Posterior vena cava (tissue), 2 donors: ENCODE data around the gene FAM184A. TPM values are rescaled to one million over a fixed set of nuclear protein-coding genes. Genes with fewer than 3 reads are reported as not detected.
"Not testable (repeated sequence)": the region's sequence is repeated elsewhere in the genome, so short reads cannot be mapped to it uniquely, and the experiment has no call there.

Experiments
- DNase-seq: peaks from one replicate; pipeline ENCODE4 v3.0.0-alpha.2; 2020; ENCODE audit warnings: low spot score
- intact Hi-C, 2 donors: fragments of 100-400 bp; cut with DNase I; formaldehyde crosslinking; loops; one replicate each; pipeline versions ENCODE4 v1.14.1 to v1.14.2; 2022 to 2023
- total RNA-seq, 2 donors: library from RNA; stranded (reverse); fragmentation: NEBNext Ultra II Directional; extraction: Animal tissue kit (Norgen Biotek cat#: 25700); gene quantifications; one replicate each; pipeline ENCODE4 v1.2.1, GENCODE V29; 2021
- donor health status: DM: yes; HTN: yes; CAD: no.
- donor health status: DM: yes; HTN: yes; CAD: no.

FAM184A gene
- total RNA-seq, 2 donors from 2014 or later: 4.5 to 5.9 TPM

DNA sequence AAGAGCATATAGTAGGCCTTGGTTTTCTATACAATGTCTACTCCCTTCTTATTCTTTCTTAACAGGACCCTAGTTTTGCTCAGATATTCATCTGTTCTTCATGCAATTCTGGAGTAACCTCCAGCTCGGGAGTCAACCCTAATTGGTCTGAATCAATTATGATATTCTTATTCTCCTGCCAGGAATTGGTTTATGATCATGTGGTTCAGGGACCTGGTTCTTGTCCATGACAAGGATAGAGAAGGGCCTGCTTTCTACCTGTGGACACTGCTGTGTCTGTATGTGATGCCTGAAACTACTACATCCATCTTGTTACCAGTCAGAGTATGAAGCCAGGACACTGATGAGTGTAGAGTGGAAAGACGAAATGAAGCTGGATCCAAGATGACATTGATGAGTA is 24.4 kb upstream of the FAM184A start:
- intact Hi-C loops: no loop called here
- DNase-seq: no peak

- intact Hi-C loops: no loop called here
- no peak for DNase-seq
Measured at GRCh38 chr6:119100115-119100514, 21.7 kb upstream of the FAM184A start.

DNA sequence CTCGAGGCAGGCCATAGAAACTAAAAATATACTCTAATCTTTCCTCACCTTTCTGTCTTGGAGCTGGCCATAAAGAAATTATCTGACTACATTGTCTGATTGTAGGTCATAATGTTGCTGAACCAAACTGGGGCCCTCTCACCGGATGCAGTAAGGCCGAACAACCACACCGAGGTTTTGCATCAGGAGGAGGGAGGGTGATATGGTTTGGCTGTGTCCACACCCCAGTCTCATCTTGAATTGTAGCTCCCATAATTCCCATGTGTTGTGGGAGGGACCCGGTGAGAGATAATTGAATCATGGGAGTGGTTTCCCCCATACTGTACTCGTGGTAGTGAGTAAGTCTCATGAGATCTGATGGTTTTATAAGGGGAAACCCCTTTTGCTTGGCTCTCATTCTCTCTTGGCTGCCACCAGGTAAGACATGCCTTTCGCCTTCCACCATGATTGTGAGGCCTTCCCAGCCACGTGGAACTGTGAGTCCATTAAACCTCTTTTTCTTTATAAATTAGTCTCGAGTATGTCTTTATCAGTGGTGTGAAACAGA is 19.4 kb upstream of the FAM184A start:
- intact Hi-C loops, DNase-seq: not testable (repeated sequence)

DNA sequence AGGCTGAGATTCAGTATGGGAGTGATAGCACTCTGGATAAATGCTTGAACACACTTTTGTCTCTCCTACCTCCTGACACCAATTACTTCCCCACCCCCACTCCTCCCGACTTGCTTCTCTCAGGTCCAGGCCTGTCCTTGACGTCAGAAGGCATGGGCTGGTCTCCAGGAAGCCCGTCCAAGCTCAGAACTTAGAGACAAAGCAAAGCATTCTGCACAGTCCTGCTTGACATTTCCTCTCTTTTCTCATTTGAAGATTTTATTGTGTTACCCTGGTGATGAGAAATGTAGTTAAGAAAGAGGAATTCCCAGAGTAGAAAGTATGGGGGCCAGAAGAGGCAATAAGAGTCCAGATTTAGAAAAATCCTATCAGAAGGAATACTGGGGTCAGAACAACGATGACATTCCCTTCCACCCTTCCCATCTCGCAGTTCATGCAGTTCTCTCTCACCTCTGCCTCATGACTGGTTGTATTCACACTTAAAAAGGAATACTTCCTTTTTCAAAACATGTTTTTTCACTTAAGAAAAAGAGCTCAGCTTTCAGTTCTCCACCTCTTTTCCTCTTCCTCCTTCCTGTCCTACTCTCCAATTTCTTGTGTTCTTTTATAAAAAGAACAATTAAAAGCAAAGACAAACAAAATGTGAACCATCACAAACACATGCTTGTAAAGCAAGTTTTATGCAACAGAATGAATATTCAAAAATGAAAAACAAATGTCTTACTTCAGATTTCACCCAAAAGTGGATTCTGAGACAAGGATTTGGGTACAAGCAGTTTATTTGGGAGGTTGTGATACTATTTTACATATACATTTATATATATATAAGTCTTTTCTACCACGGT is 18.5 kb upstream of the FAM184A start:
- intact Hi-C loops: no loop called here
- DNase-seq: peak; percentile 90

GRCh38 chr6:119090256-119090655 is 11.8 kb upstream of the FAM184A start:
- DNase-seq: no peak
- intact Hi-C loops: no loop called here

DNA sequence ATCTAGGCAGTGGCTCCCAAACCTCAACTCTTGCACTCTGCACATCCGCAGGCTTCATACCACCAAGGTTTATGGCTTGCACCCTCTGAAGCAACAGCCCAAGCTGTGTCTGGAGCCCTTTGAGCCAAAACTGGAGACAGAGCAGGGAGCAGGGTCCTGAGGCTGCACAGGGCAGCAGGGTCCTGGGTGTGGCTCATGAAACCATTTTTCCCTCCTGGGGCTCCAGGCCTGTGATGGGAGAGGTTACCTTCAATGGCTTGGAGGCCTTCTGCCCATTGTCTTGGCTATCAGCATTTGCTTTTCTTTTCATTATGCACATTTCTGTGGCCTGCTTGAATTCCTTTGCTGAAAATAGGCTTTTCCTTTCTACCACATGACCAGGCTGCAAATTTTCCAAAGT is 6.3 kb upstream of the FAM184A start:
- intact Hi-C loops: no loop called here
- no peak for DNase-seq

GRCh38 chr6:119083007-119083406 is 4.5 kb upstream of the FAM184A start:
- no peak for DNase-seq
- intact Hi-C loops: no loop called here

DNA sequence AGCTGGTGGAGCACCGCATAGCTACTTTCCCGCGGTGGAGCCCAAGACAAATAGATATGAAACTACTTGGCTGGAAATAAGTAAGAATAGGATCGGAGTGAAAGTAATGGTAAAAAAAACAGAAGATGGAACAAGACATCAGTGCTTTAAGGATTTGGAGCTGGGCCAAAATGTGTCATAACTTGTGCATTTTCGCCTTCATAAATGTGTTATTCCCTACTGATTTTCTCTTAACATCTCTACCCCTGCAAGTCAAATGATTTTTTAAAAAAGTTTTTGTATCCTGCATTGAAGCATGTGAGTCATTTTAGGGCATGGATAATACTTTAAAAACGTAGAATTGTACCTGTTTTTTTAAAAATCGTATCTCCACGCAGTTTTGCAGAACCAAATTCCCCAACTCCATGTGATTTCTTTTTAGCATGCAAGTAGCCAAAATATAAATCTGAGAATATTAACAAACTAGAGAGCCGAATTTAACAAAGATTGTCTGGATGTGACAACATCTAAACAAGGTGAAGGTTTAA is 882 bp upstream of the FAM184A start:
- intact Hi-C loops: no loop called here
- no peak for DNase-seq

- no peak for DNase-seq
- intact Hi-C loops: no loop called here
Measured at GRCh38 chr6:119077643-119078375, 655 bp downstream of the FAM184A start.

- no peak for DNase-seq
- intact Hi-C loops: no loop called here
Measured at GRCh38 chr6:119077391-119077642, 1.1 kb downstream of the FAM184A start.

GRCh38 chr6:119076576-119077390 is 1.7 kb downstream of the FAM184A start:
- intact Hi-C loops: no loop called here
- DNase-seq: no peak

DNA sequence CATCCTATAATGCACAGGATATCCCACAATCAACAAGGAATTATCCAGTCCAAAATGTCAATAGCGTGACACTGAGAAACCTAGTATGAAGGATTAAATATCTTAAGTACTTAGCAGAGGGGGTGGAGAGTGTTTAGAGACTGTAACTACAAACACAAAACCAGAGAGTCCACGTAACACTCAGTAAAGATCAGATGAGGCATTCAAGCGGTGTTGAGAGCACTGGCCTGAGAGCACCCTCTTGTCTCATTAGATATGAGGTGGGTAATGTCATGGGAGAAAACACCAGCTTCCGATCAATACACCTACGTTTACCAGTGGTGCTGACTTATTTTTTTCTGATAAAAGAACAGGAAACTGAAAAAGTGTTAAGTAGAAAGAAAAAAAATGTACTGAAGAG is 2.3 kb downstream of the FAM184A start:
- intact Hi-C loops: no loop called here
- no peak for DNase-seq

- no peak for DNase-seq
- intact Hi-C loops: no loop called here
Measured at GRCh38 chr6:119075200-119075981, 3.1 kb downstream of the FAM184A start.

- DNase-seq: no peak
- intact Hi-C loops: no loop called here
Measured at GRCh38 chr6:119073307-119074051, 5.0 kb downstream of the FAM184A start.

DNA sequence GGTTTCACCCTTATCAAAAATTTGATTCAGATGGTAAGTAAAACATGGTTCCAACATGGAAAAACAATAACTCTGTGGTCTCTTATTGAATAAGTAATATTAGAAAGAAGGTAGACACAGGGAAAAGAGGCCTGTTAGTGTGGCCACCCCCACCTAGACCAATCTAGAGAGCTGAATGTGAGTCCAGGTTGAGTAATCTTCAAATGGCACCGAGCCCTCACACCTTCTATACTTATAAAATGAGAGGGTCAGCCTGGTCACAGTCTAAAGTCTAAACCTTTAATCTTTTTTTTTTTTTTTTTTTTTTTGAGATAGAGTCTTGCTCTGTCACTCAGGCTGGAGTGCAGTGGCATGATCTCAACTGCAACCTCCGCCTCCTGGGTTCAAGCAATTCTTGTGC is 6.9 kb downstream of the FAM184A start:
- no peak for DNase-seq
- intact Hi-C loops: no loop called here

- DNase-seq: no peak
- intact Hi-C loops: no loop called here
Measured at GRCh38 chr6:119067091-119067490, 11.4 kb downstream of the FAM184A start.

DNA sequence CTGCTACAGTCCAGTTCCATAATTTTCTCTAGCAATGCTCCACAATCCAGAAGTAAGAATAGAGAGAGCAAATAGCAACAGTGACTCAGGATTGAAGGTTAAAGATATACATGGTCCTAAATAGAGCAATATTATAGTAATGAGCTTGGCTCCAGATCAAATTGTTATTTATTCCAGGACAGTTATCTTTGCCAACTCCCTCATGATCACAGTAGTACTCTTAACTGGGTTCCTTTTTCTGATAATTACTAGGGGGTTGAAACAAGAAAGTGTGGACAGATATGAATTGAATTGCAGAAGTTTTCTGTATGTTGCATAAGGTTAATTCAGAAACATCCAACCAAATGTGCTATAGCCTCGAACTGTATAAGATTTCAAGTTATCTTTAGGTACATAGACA is 11.9 kb downstream of the FAM184A start:
- DNase-seq: no peak
- intact Hi-C loops: no loop called here

DNA sequence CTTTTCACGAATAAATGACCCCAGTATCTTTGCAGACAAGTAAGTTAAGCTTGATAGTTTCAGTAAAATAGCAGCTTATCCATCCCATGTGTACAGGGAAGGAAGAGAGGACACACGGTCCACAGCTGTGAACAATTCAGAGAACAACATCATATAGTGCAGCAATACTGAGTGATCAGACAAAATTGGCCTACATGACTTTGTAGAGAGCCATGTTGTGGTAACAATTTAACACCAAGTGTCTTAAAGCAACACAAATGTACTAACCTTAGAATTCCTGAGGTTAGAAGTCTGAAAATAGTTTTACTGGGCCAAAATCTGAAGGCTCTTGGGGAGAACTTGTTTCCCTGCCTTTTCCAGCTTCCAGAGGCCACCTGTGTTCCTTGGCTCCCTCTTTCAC is 12.5 kb downstream of the FAM184A start:
- DNase-seq: no peak
- intact Hi-C loops: no loop called here
